Testis (tissue), 2 donors: Measurements from ENCODE around the gene GRHPR.
"Not testable (repeated sequence)": the region's sequence is repeated elsewhere in the genome, so short reads cannot be mapped to it uniquely, and the experiment has no call there.

Source experiments
- CTCF ChIP-seq, 3 experiments: fragments of 450-650 bp in 2 of 3; fragments of 200-600 bp in 1 of 3; sonication (generic) in 1 of 3; IDR thresholded peaks; one replicate each; pipeline ENCODE4 v1.5.1; 2016 to 2019; ENCODE audit warnings: antibody characterized with exemption in 3 of 3, mild to moderate bottlenecking in 2 of 3, moderate library complexity in 1 of 3
- POLR2A ChIP-seq: fragments of 450-650 bp; IDR thresholded peaks from one replicate; pipeline ENCODE4 v1.6.1; 2017; ENCODE audit warnings: antibody characterized with exemption, mild to moderate bottlenecking, moderate library complexity

GRCh38 chr9:37397948-37398347 lies 24.5 kb upstream of the GRHPR start:
- not testable (repeated sequence) for TF ChIP-seq POLR2A; CTCF (IDR thresholded peaks at IDR 0.05)
